Testis (tissue), 2 donors: ENCODE data around the gene SHF.

Experiments used
- CTCF ChIP-seq, 3 experiments: fragments of 450-650 bp in 2 of 3; fragments of 200-600 bp in 1 of 3; sonication (generic) in 1 of 3; IDR thresholded peaks; one replicate each; pipeline ENCODE4 v1.5.1; 2016 to 2019; ENCODE audit warnings: antibody characterized with exemption in 3 of 3, mild to moderate bottlenecking in 2 of 3, moderate library complexity in 1 of 3
- POLR2A ChIP-seq: fragments of 450-650 bp; IDR thresholded peaks from one replicate; pipeline ENCODE4 v1.6.1; 2017; ENCODE audit warnings: antibody characterized with exemption, mild to moderate bottlenecking, moderate library complexity

- TF ChIP-seq CTCF (IDR thresholded peaks at IDR 0.05) (peak; percentile 56 to 82 (median 72)), POLR2A (peak; percentile 83)
These were observed 10.8 kb upstream of the SHF start for GRCh38 chr15:45198337-45199135.
